Esophagus muscularis mucosa (tissue), 4 donors: ENCODE measurements around the gene OR2D3. TPM values are rescaled to one million over a fixed set of nuclear protein-coding genes. Genes with fewer than 3 reads are reported as not detected.
"Not testable (repeated sequence)": the region's sequence is repeated elsewhere in the genome, so short reads cannot be mapped to it uniquely, and the experiment has no call there.

Experiments
- DNase-seq: peaks from one replicate; pipeline ENCODE4 v3.0.0-alpha.2; 2017; ENCODE audit errors: extremely low spot score
- H3K27ac ChIP-seq, 4 donors: fragments of 200-600 bp; sonication (generic); replicated peaks in 1 of 4; 1 replicate in 3 of 4; 2 replicates in 1 of 4; pipeline ENCODE4 v1.5.1; 2016 to 2019; ENCODE audit warnings: mild to moderate bottlenecking in 1 of 4
- H3K27me3 ChIP-seq, 4 donors: fragments of 200-600 bp; sonication (generic); one replicate each; pipeline versions ENCODE4 v1.5.1 to v1.6.0; 2016 to 2019
- H3K36me3 ChIP-seq, 4 donors: fragments of 200-600 bp; sonication (generic); one replicate each; pipeline ENCODE4 v1.5.1; 2016 to 2019
- H3K4me1 ChIP-seq, 4 donors: fragments of 200-600 bp; sonication (generic); one replicate each; pipeline ENCODE4 v1.5.1; 2016 to 2019
- H3K4me3 ChIP-seq, 4 donors: fragments of 200-600 bp; sonication (generic); 1 replicate in 2 of 4; 2 replicates in 2 of 4; pipeline ENCODE4 v1.5.1; 2016 to 2019; ENCODE audit warnings: mild to moderate bottlenecking in 4 of 4, moderate library complexity in 1 of 4
- H3K9me3 ChIP-seq, 4 donors: fragments of 200-600 bp; sonication (generic); 1 replicate in 3 of 4; 2 replicates in 1 of 4; pipeline ENCODE4 v1.5.1; 2016 to 2019
- EP300 ChIP-seq: sonication (generic); formaldehyde crosslinking; IDR thresholded peaks from one replicate; pipeline ENCODE4 v1.6.1; 2017; ENCODE audit warnings: antibody characterized with exemption
- POLR2A ChIP-seq: fragments of 450-650 bp; IDR thresholded peaks from one replicate; pipeline ENCODE4 v1.6.1; 2017; ENCODE audit warnings: antibody characterized with exemption, moderate library complexity, mild to moderate bottlenecking, low read depth
- POLR2AphosphoS5 ChIP-seq, 2 donors: sonication (generic); formaldehyde crosslinking; IDR thresholded peaks; one replicate each; pipeline ENCODE4 v1.6.1; 2017; ENCODE audit warnings: antibody characterized with exemption in 2 of 2
- WGBS: methylation state at CpG from one replicate; pipeline ENCODE4 v1.1.5; 2018; 5-methylcytosine and 5-hydroxymethylcytosine counted together
- intact Hi-C: fragments of 100-400 bp; cut with DNase I; formaldehyde crosslinking; loops from one replicate; pipeline ENCODE4 v1.15.1; 2023
- total RNA-seq, 4 donors: library from RNA; depleted of rRNA; stranded (reverse); fragments of >200 nt; gene quantifications; one replicate each; pipeline versions ENCODE4 v1.1.0 to v1.2.1, GENCODE V29; 2016
- TF ChIP-seq, protein P1 (sequence below), 3 experiments: fragments of 200-600 bp in 2 of 3; fragments of 450-650 bp in 1 of 3; sonication (generic) in 2 of 3; IDR thresholded peaks; one replicate each; pipeline ENCODE4 v1.5.1; 2017 to 2019; ENCODE audit warnings: antibody characterized with exemption in 3 of 3, mild to moderate bottlenecking in 2 of 3, moderate library complexity in 1 of 3

OR2D3 gene
- total RNA-seq, 4 donors from 2014 or later, result not detected

DNA sequence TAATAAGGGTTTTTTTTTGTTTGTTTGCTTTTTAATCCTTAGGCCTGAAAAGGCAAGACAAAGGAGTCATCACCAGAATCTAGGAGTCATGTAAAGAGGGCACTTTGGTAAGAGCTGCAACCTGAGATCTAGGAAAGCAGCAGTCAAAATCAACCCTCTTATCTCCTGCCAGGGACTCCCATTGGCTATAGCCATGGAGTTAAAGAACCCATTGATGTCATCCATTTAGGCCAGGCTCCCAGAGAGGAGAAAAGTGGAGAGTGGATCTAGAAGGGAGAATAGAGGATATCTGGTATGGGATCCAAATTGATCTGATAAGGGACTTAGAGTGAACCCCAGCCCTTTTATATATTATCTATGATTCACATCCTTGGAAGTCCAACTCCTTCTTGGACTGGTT, 41.3 kb downstream of the OR2D3 start:
- Histone ChIP-seq H3K4me3 (no peak overlapping the region), H3K27me3 (no peaks in the 10 kb centered on the region), H3K4me1 (no peaks in the 10 kb centered on the region), H3K9me3 (peaks cover 0 to 4% (median 0%) of the 10 kb centered on the region in 4 donors), H3K36me3 (no peaks in the 10 kb centered on the region), H3K27ac (no peak overlapping the region)
- no peak for DNase-seq
- TF ChIP-seq EP300, result no peak
- TF ChIP-seq POLR2AphosphoS5 (IDR thresholded peaks at IDR 0.05), result no peak
- TF ChIP-seq, protein P1, sequence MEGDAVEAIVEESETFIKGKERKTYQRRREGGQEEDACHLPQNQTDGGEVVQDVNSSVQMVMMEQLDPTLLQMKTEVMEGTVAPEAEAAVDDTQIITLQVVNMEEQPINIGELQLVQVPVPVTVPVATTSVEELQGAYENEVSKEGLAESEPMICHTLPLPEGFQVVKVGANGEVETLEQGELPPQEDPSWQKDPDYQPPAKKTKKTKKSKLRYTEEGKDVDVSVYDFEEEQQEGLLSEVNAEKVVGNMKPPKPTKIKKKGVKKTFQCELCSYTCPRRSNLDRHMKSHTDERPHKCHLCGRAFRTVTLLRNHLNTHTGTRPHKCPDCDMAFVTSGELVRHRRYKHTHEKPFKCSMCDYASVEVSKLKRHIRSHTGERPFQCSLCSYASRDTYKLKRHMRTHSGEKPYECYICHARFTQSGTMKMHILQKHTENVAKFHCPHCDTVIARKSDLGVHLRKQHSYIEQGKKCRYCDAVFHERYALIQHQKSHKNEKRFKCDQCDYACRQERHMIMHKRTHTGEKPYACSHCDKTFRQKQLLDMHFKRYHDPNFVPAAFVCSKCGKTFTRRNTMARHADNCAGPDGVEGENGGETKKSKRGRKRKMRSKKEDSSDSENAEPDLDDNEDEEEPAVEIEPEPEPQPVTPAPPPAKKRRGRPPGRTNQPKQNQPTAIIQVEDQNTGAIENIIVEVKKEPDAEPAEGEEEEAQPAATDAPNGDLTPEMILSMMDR (IDR thresholded peaks at IDR 0.05), result no peak
- no peak for TF ChIP-seq POLR2A
- intact Hi-C loops, result no loop called here

DNA sequence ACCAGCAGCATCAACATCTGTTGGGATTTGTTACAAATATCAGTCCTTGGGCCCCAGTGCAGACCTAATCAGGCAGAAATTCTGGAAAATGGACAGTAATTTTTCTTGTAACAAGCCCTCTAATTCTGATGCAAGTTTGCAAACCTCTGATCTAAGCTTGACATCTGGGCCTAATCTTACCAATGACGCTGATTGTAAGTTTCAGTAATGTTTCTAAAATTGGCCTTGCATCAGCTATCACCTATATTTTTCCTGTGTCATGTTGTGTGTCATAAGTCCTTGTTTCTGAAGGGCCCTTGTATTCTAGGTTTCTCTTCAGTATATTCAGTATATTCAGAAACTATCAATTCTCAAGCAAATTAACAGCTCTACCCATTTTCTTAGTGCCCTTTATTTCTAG, 41.9 kb downstream of the OR2D3 start:
- Histone ChIP-seq H3K4me3 (no peak overlapping the region), H3K36me3 (no peaks in the 10 kb centered on the region), H3K4me1 (no peaks in the 10 kb centered on the region), H3K9me3 (peaks cover 0 to 7% (median under 1%) of the 10 kb centered on the region in 4 donors), H3K27ac (no peak overlapping the region), H3K27me3 (no peaks in the 10 kb centered on the region)
- 91% methylated on average over 1 of the region's 1 CpG for WGBS
- intact Hi-C loops, result no loop called here
- no peak for DNase-seq
- TF ChIP-seq, protein P1 (IDR thresholded peaks at IDR 0.05), result no peak
- no peak for TF ChIP-seq EP300
- TF ChIP-seq POLR2A, result no peak
- TF ChIP-seq POLR2AphosphoS5 (IDR thresholded peaks at IDR 0.05), result no peak

- Histone ChIP-seq H3K27me3 (no peaks in the 10 kb centered on the region), H3K36me3 (no peaks in the 10 kb centered on the region), H3K4me1 (no peaks in the 10 kb centered on the region), H3K9me3 (peaks cover 0 to 7% (median 3%) of the 10 kb centered on the region in 4 donors), H3K27ac (no peak overlapping the region), H3K4me3 (no peak overlapping the region)
- WGBS, result 87% methylated on average over 1 of the region's 1 CpG
- TF ChIP-seq EP300, result no peak
- no peak for TF ChIP-seq POLR2A
- TF ChIP-seq, protein P1 (IDR thresholded peaks at IDR 0.05), result no peak
- no peak for TF ChIP-seq POLR2AphosphoS5 (IDR thresholded peaks at IDR 0.05)
- DNase-seq, result no peak
- intact Hi-C loops, result no loop called here
Observed at GRCh38 chr11:6968816-6969215, 48.0 kb downstream of the OR2D3 start.

GRCh38 chr11:6969854-6970253, 49.1 kb downstream of the OR2D3 start:
- H3K9me3 ChIP-seq, H3K4me1 ChIP-seq, H3K27me3 ChIP-seq, H3K4me3 ChIP-seq, H3K36me3 ChIP-seq, H3K27ac ChIP-seq, intact Hi-C loops, DNase-seq: not testable (repeated sequence)
- 69% methylated on average over 4 of the region's 4 CpGs for WGBS

Other genes with a start within 250 kb of the OR2D3 start
- gene MRPL17, start 237.7 kb upstream of the OR2D3 start, total RNA-seq, result 10 to 100 TPM; 13.3 to 22.9 (median 19.4) TPM
- not detected for gene OR2AG2, start 149.0 kb upstream of the OR2D3 start, total RNA-seq
- gene OR2AG1, start 138.0 kb upstream of the OR2D3 start, total RNA-seq, result not detected
- under 1 TPM in 1 of 4 donors, not detected in 3; 0.06 TPM for gene OR6A2, start 121.3 kb upstream of the OR2D3 start, total RNA-seq
- gene OR10A5, start 75.3 kb upstream of the OR2D3 start, total RNA-seq, result not detected
- gene OR10A2, start 57.9 kb upstream of the OR2D3 start, total RNA-seq, result not detected
- gene OR10A4, start 44.4 kb upstream of the OR2D3 start, total RNA-seq, result not detected
- gene OR2D2, start 28.5 kb upstream of the OR2D3 start, total RNA-seq, result not detected
- gene ZNF215, start 5.4 kb downstream of the OR2D3 start, total RNA-seq, result under 1 TPM; under 0.01 to 0.19 (median 0.17) TPM
- gene ZNF214, start 99.3 kb downstream of the OR2D3 start, total RNA-seq, result 1 to 10 TPM; 1.3 to 3.3 (median 1.9) TPM
- gene NLRP14, start 99.5 kb downstream of the OR2D3 start, total RNA-seq, result not detected
- gene RBMXL2, start 168.0 kb downstream of the OR2D3 start, total RNA-seq, result not detected